BLaER1 (cell line): Measurements from ENCODE around the gene CAMKK1.

ENCODE experiments used
- H3K27ac ChIP-seq: shearing (Covaris generic); formaldehyde crosslinking; 2 replicates; pipeline ENCODE4 v1.8.1; 2022
- H3K27me3 ChIP-seq: shearing (Covaris generic); formaldehyde crosslinking; 2 replicates; pipeline ENCODE4 v1.8.1; 2022
- H3K36me3 ChIP-seq: shearing (Covaris generic); formaldehyde crosslinking; 2 replicates; pipeline ENCODE4 v1.8.1; 2022
- H3K4me1 ChIP-seq: shearing (Covaris generic); formaldehyde crosslinking; 2 replicates; pipeline ENCODE4 v1.8.1; 2022
- H3K4me2 ChIP-seq: shearing (Covaris generic); formaldehyde crosslinking; 2 replicates; pipeline ENCODE4 v1.8.1; 2022
- H3K4me3 ChIP-seq: shearing (Covaris generic); formaldehyde crosslinking; 2 replicates; pipeline ENCODE4 v1.8.1; 2022
- H3K9ac ChIP-seq: shearing (Covaris generic); formaldehyde crosslinking; 2 replicates; pipeline ENCODE4 v1.8.1; 2022
- H3K9me3 ChIP-seq: shearing (Covaris generic); formaldehyde crosslinking; 2 replicates; pipeline ENCODE4 v1.8.1; 2022
- H4K20me1 ChIP-seq: shearing (Covaris generic); formaldehyde crosslinking; 2 replicates; pipeline ENCODE4 v1.8.1; 2022
- Cebpa-rat ChIP-seq: shearing (Covaris generic); IDR thresholded peaks from 2 replicates; pipeline ENCODE4 v1.8.1; 2022

Gene CAMKK1

DNA sequence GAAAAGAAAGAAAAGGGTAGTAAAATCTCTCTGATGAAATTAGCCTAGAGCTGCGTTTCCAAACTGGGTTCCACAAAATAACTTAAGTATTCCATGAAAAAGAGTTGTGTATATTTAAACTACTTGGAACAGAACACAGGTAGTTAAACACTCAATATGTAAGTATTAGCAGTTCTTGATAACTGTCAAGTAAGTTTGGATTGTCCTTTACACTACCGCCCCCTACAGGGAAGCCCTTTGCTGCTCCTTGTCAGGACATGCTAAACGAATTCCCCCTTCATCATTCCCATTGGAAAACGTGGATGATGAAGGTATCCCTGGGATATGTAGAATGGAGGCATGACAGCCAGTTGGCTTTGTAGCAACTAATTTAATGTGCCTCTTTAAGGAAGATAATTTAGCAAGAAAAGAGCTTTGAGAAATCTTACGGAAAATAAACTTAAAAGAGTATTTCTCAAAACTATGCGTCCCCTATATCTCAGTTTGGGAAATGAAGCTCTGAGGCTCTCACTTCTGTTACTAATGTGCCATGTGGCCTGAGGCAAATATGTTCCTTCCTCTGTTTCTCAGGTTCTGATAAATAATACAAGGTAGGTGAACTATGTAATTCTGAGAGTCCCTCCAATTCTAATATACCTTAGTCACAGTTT is 65.6 kb downstream of the CAMKK1 start:
- Histone ChIP-seq H3K4me1 (peaks cover 32% of the 10 kb centered on the region), H3K4me2 (peak overlapping the region; percentile 30), H3K27me3 (no peaks in the 10 kb centered on the region), H3K9me3 (no peaks in the 10 kb centered on the region), H4K20me1 (peaks cover 10% of the 10 kb centered on the region; the same call in 1 of the 2 replicates), H3K27ac (peak overlapping the region; percentile 45; the same call in 1 of the 2 replicates), H3K36me3 (peaks cover 89% of the 10 kb centered on the region), H3K4me3 (no peak overlapping the region), H3K9ac (no peak overlapping the region)
- no peak for TF ChIP-seq Cebpa-rat

DNA sequence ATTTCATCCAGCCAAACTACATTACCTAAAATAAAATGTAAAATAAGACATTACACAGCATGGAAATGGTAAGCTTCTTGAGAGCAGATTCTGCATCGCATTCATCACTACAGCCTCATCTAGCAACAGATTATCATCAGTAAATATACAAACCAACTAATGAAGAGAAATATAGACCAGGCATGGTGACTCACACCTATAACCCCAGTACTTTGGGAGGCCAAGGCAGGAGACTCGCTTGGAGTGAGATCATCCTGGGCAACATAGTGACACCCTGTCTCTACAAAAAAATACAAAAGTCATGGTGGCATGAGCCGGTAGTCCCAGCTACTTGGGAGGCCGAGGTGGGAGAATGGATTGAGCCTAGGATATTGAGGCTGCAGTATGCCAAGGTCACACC is 66.7 kb downstream of the CAMKK1 start:
- Histone ChIP-seq H3K27ac (0 out of 2 replicates have a peak overlapping the region, but pooled peaks have one; percentile 1), H4K20me1 (peaks cover 10% of the 10 kb centered on the region; the same call in 1 of the 2 replicates), H3K9ac (no peak overlapping the region), H3K4me1 (peaks cover 32% of the 10 kb centered on the region), H3K36me3 (peaks cover 99% of the 10 kb centered on the region), H3K27me3 (no peaks in the 10 kb centered on the region), H3K4me3 (no peak overlapping the region), H3K9me3 (no peaks in the 10 kb centered on the region), H3K4me2 (no peak overlapping the region)
- TF ChIP-seq Cebpa-rat, result no peak

DNA sequence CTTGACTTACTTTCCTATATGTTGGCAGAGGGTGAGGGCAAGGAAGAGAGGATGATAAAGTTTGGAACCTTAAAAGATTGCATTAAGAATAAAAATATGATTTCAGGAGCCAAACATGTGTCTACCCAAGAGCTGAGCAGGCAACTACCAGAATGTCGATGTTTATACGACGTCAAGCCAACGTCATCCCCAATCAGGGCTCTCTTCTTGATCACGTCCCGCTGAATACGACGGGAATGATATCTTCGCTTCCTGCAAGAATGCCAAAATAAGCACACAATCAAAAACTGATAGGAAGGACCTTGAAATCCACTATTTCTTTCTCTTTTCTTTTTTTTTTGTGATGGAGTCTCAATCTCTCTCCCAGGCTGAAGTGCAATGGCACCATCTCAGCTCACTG is 71.8 kb downstream of the CAMKK1 start:
- Histone ChIP-seq H3K4me3 (no peak overlapping the region), H3K27me3 (no peaks in the 10 kb centered on the region), H3K27ac (no peak overlapping the region), H3K9ac (no peak overlapping the region), H3K4me1 (peaks cover 36% of the 10 kb centered on the region), H3K9me3 (no peaks in the 10 kb centered on the region), H3K36me3 (peaks cover 88% of the 10 kb centered on the region), H4K20me1 (no peaks in the 10 kb centered on the region), H3K4me2 (no peak overlapping the region)
- TF ChIP-seq Cebpa-rat, result no peak

DNA sequence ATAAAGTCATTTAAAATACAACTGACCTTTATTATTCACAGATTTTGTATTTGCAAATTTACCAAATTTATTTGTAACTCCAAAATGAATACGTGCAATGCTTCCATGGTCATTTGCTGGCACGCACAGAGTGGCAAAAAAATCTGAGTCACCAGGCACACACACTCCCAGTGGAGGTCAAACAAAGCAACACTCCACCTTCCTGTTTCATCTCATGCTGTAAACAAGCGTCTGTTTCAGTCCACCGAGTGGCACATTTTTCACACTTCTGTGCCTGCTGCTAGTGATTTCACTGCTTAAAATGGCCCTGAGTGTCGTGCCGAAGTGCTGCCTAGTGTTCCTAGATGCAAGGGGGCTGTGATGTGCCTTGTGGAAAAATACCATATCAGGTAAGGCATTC is 74.1 kb downstream of the CAMKK1 start:
- peaks cover 88% of the 10 kb centered on the region for H3K36me3 ChIP-seq
- H3K27ac ChIP-seq, result peak overlapping the region; percentile 39
- TF ChIP-seq Cebpa-rat, result no peak

DNA sequence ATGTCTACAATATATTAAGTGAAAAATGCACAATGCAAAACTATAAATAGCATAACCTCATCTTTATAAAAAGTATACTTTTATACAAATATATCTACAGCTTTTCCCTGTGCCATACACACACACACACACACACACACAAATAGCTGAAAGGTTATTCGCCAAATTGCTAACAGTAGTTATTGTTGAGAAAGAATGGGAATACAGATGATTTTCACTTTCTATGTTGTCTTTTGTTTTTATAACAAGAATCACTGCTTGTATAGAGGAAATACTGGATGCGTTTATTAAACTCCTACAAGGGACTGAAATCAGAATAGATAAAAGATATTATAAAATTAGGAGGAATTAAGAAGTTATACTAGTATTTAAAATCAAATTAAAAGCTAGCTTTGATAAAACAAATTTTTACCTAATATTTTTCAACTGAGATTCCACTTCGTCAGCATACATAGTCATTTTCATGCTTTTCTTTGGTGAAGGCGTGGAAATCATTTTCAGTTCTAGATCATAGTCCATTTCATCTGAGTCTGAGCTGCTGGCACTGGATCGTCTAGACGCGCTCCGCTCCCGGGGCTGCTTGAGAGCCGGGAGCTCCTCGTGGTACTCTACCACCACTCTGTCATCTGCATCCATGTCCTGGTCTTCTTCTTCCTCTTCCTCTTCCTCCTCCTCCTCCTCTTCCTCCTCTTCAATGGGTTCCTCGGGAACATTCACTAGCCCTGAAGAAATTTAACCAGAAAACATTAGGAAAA is 74.8 kb downstream of the CAMKK1 start:
- H3K27ac ChIP-seq, result peak overlapping the region; percentile 39; the same call in 1 of the 2 replicates
- peak overlapping the region; percentile 71 for H3K4me2 ChIP-seq
- H3K4me3 ChIP-seq, result no peak overlapping the region
- TF ChIP-seq Cebpa-rat, result no peak
- no peak overlapping the region for H3K9ac ChIP-seq
- H3K4me1 ChIP-seq, result peaks cover 41% of the 10 kb centered on the region
- peaks cover 88% of the 10 kb centered on the region for H3K36me3 ChIP-seq
- no peaks in the 10 kb centered on the region for H3K27me3 ChIP-seq
- H3K9me3 ChIP-seq, result no peaks in the 10 kb centered on the region
- H4K20me1 ChIP-seq, result no peaks in the 10 kb centered on the region

More for the DNA sequence above, 74.1 kb downstream of the CAMKK1 start:
- H3K4me1 ChIP-seq, result peaks cover 41% of the 10 kb centered on the region
- H3K9me3 ChIP-seq, result no peaks in the 10 kb centered on the region
- H3K4me2 ChIP-seq, result peak overlapping the region; percentile 71
- H3K4me3 ChIP-seq, result no peak overlapping the region
- no peaks in the 10 kb centered on the region for H3K27me3 ChIP-seq
- peak overlapping the region; percentile 64; the same call in 1 of the 2 replicates for H3K9ac ChIP-seq
- H4K20me1 ChIP-seq, result no peaks in the 10 kb centered on the region

DNA sequence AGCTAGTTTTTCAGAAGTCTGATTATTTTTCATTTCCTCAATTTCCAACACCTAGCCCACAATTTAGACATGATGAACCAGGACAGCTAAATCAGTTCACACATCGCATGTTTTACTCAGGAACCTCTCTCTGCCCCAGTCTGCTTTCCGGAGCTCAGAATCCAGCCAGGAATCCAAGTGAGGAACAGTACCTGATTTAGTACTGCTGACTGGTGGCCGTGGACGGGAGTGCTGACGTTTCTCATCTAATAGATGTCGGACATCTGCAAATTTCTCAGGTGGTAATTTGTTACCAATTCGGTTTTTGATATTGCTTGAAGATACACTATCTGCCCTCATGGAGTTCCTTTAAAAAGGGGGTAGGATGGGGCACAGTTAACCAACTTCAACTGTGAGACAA is 76.9 kb downstream of the CAMKK1 start:
- no peak for TF ChIP-seq Cebpa-rat
- H3K4me3 ChIP-seq, result no peak overlapping the region
- H3K9me3 ChIP-seq, result no peaks in the 10 kb centered on the region
- peaks cover 47% of the 10 kb centered on the region for H3K4me1 ChIP-seq
- H4K20me1 ChIP-seq, result no peaks in the 10 kb centered on the region
- H3K4me2 ChIP-seq, result peak overlapping the region; percentile 59
- peaks cover 88% of the 10 kb centered on the region for H3K36me3 ChIP-seq
- no peak overlapping the region for H3K27ac ChIP-seq
- H3K27me3 ChIP-seq, result no peaks in the 10 kb centered on the region
- H3K9ac ChIP-seq, result no peak overlapping the region

DNA sequence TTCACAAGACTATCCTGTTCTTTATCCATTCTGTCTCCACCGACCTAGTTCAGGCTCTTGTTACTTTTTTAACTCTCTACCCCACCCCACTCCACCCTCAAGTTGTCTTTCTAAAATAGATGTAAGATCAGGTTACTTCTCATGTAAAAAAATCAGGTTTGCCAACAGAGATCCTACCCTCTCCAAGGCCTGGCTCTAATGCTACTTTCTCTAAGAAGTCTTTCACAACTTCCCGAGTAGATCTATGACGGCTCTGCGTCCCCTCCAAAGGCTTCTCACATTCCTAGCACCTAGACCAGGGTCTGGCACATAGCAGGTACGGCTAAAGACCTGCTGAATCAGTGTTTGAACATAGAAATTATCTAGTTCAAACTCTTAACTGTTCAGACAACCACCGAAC is 77.7 kb downstream of the CAMKK1 start:
- no peak overlapping the region for H3K9ac ChIP-seq
- no peak overlapping the region for H3K4me2 ChIP-seq
- H3K4me3 ChIP-seq, result no peak overlapping the region
- TF ChIP-seq Cebpa-rat, result no peak
- H3K9me3 ChIP-seq, result no peaks in the 10 kb centered on the region
- H3K36me3 ChIP-seq, result peaks cover 88% of the 10 kb centered on the region
- H3K27ac ChIP-seq, result no peak overlapping the region
- H4K20me1 ChIP-seq, result no peaks in the 10 kb centered on the region; the same call in 1 of the 2 replicates
- peaks cover 55% of the 10 kb centered on the region for H3K4me1 ChIP-seq
- no peaks in the 10 kb centered on the region for H3K27me3 ChIP-seq

DNA sequence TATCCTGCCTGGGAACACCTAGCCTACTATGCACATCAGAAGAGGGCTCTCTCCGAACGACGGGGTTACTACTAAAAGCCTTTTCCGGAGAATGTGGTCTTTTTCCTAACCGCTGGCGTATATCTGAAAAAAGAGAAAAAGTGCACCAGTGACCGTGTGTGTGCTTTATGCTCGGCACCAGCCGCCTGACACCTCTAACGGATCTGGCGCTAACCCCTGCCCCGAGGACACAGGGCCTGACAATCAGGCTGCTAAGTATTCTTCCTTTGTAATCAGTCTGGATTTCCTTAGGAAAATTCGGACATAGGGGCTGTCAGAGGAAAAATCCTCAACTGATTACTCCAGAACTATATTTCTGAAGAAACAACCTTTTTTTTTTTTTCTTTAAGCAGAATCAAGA is 78.5 kb downstream of the CAMKK1 start:
- Histone ChIP-seq H3K9ac (no peak overlapping the region), H3K4me1 (peaks cover 57% of the 10 kb centered on the region), H3K27me3 (no peaks in the 10 kb centered on the region), H3K27ac (no peak overlapping the region), H3K9me3 (no peaks in the 10 kb centered on the region), H3K36me3 (peaks cover 90% of the 10 kb centered on the region), H3K4me2 (no peak overlapping the region), H4K20me1 (no peaks in the 10 kb centered on the region; the same call in 1 of the 2 replicates), H3K4me3 (no peak overlapping the region)
- no peak for TF ChIP-seq Cebpa-rat

DNA sequence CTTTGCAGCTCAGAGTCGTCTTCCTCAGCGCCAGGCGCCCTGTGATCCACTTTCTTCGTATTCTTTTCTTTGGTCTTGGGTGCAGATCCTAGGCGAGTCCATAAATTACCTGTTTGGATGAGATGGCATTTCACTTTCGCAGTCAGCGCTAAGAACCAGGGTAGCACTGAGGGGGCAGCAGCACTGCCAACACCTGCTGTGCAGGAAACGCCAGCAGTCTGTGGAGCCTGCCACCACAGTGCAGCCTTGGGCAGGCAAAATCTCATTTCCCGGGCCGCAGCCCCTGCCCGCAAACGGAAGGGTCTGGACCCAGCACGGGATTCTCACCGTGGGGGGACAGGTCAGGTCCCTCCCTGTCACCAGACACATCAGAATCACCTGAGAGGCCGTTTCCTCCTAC is 79.7 kb downstream of the CAMKK1 start:
- Histone ChIP-seq H4K20me1 (no peaks in the 10 kb centered on the region; the same call in 1 of the 2 replicates), H3K4me3 (no peak overlapping the region)
- no peak for TF ChIP-seq Cebpa-rat

DNA sequence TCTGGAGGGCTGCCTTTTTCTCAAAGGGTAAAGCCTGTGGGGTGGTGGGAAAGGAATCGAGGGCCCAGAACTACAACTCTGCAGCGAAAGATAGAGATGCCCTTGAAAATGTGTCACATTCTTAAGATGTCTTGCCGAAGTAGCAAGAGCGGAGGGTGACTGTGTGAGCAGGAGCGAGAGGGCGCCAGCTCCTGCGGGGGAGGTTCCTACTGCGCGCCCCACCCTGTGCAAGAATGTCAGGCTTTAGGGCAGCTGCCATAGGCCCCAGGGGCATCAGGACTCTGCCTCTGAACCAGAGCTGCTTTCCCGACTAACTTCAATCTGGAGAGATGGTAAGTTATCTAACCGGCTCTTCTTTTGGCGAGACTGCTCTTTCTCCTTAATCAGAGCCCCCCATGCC is 80.1 kb downstream of the CAMKK1 start:
- H3K27me3 ChIP-seq, result no peaks in the 10 kb centered on the region
- peaks cover 92% of the 10 kb centered on the region for H3K36me3 ChIP-seq
- H3K4me1 ChIP-seq, result peaks cover 41% of the 10 kb centered on the region
- H3K4me3 ChIP-seq, result no peak overlapping the region
- no peak overlapping the region for H3K9ac ChIP-seq
- TF ChIP-seq Cebpa-rat, result no peak
- H4K20me1 ChIP-seq, result no peaks in the 10 kb centered on the region; the same call in 1 of the 2 replicates
- H3K27ac ChIP-seq, result no peak overlapping the region
- H3K9me3 ChIP-seq, result no peaks in the 10 kb centered on the region
- no peak overlapping the region for H3K4me2 ChIP-seq

More for the DNA sequence above, 79.7 kb downstream of the CAMKK1 start:
- Histone ChIP-seq H3K9me3 (no peaks in the 10 kb centered on the region), H3K4me1 (peaks cover 45% of the 10 kb centered on the region), H3K36me3 (peaks cover 92% of the 10 kb centered on the region), H3K9ac (no peak overlapping the region), H3K27ac (no peak overlapping the region), H3K27me3 (no peaks in the 10 kb centered on the region), H3K4me2 (no peak overlapping the region)
